GDM1 (cell line): ENCODE results near the gene PHF11.

Experiments
- DNase-seq: peaks from one replicate; lab custom pipeline; 2025; lab: John Stamatoyannopoulos, UW

The PHF11 gene

GRCh38 chr13:49498206-49498605 lies 2.5 kb downstream of the PHF11 start:
- no peak for DNase-seq

GRCh38 chr13:49499889-49500660 lies 4.3 kb downstream of the PHF11 start:
- no peak for DNase-seq

GRCh38 chr13:49502954-49503353 lies 7.2 kb downstream of the PHF11 start:
- DNase-seq: no peak

- DNase-seq: no peak
Observed at GRCh38 chr13:49503951-49504350, 8.2 kb downstream of the PHF11 start.

- DNase-seq: no peak
Observed at GRCh38 chr13:49512578-49512977, 16.8 kb downstream of the PHF11 start.

- DNase-seq: no peak
Observed at GRCh38 chr13:49516467-49516866, 20.7 kb downstream of the PHF11 start.

GRCh38 chr13:49517461-49517860 lies 21.7 kb downstream of the PHF11 start:
- no peak for DNase-seq

- no peak for DNase-seq
Observed at GRCh38 chr13:49521224-49521623, 25.5 kb downstream of the PHF11 start.

GRCh38 chr13:49524740-49525501 lies 29.2 kb downstream of the PHF11 start:
- DNase-seq: no peak

GRCh38 chr13:49527123-49527522 lies 31.4 kb downstream of the PHF11 start:
- DNase-seq: no peak

- no peak for DNase-seq
Observed at GRCh38 chr13:49528161-49528560, 32.4 kb downstream of the PHF11 start.

GRCh38 chr13:49530457-49530856 lies 34.7 kb downstream of the PHF11 start:
- no peak for DNase-seq

GRCh38 chr13:49532593-49532992 lies 36.8 kb downstream of the PHF11 start:
- no peak for DNase-seq

GRCh38 chr13:49533011-49533410 lies 37.3 kb downstream of the PHF11 start:
- DNase-seq: no peak

- peak; percentile 28 for DNase-seq
Observed at GRCh38 chr13:49533591-49534269, 38.0 kb downstream of the PHF11 start.

- DNase-seq: no peak
Observed at GRCh38 chr13:49536144-49536873, 40.6 kb downstream of the PHF11 start.

GRCh38 chr13:49538404-49538803 lies 42.7 kb downstream of the PHF11 start:
- DNase-seq: no peak

- no peak for DNase-seq
Observed at GRCh38 chr13:49539313-49539712, 43.6 kb downstream of the PHF11 start.

- DNase-seq: no peak
Observed at GRCh38 chr13:49539746-49540145, 44.0 kb downstream of the PHF11 start.

GRCh38 chr13:49540552-49540951 lies 44.8 kb downstream of the PHF11 start:
- no peak for DNase-seq

- no peak for DNase-seq
Observed at GRCh38 chr13:49543656-49544055, 47.9 kb downstream of the PHF11 start.

- DNase-seq: no peak
Observed at GRCh38 chr13:49545661-49546060, 49.9 kb downstream of the PHF11 start.
